ENCODE data around the gene PALM. TPM values are rescaled to one million over a fixed set of nuclear protein-coding genes. Genes with fewer than 3 reads are reported as not detected.

Gene PALM
- total and polyA plus RNA-seq, 9 of the 15 experiments (the other 6 are each of a cell fraction or from before 2014, with no cell fraction given): 0.04 to 6.6 (median 1.7) TPM

GRCh38 chr19:772730-773436, 64.1 kb downstream of the PALM start:
- FAIRE-seq (no peak), ATAC-seq (no peak), DNase-seq (ENCODE audit: extremely low read depth in 1 of 4, low spot score in 3 of 4) (no peak)
- 77% methylated on average over 17 of the region's 18 CpGs for WGBS (ENCODE audit: insufficient coverage, low coverage, missing lambda C conversion rate)
- Histone ChIP-seq H2AFZ (ENCODE audit: low read depth, low read length) (0 out of 2 replicates have a peak overlapping the region, but pooled peaks have one; percentile 45), H3K36me3 (ENCODE audit: control insufficient read depth, insufficient read depth, low read length) (no peaks in the 10 kb centered on the region), H3K4me3 (no peak overlapping the region), H3K9me3 (replicated peaks; ENCODE audit: control insufficient read depth, insufficient read depth, low read depth, low read length) (no peaks in the 10 kb centered on the region), H3K4me1 (replicated peaks in 1 of 2; ENCODE audit: control insufficient read depth in 2 of 2, insufficient read depth in 2 of 2, low read length in 2 of 2) (peaks cover 0 to 33% of the 10 kb centered on the region in 2 experiments; a peak in 2 of 5 replicates), H3K79me2 (ENCODE audit: control insufficient read depth, insufficient read depth, low read length) (no peaks in the 10 kb centered on the region), H3K4me2 (ENCODE audit: insufficient read depth, low read length) (no peak overlapping the region), H3K27ac (ENCODE audit: extremely low read depth, low read depth, low read length) (no peak overlapping the region), H4K20me1 (replicated peaks; ENCODE audit: control insufficient read depth, insufficient read depth, low read length) (no peaks in the 10 kb centered on the region), H3K27me3 (ENCODE audit: control insufficient read depth in 2 of 2, insufficient read depth in 2 of 2, low read length in 2 of 2) (no peaks in the 10 kb centered on the region), H3K9me1 (ENCODE audit: control insufficient read depth, insufficient read depth, low read length) (no peaks in the 10 kb centered on the region), H3K9ac (ENCODE audit: insufficient read depth in 1 of 2, low read depth in 2 of 2, low read length in 2 of 2) (peak overlapping the region in 1 of 2 experiments; percentile 23; a peak in 1 of 4 replicates)
- no TSS peak for BruUV-seq (replicated peaks)
- ChIA-PET POLR2A (interaction anchor here (0.5 to 1.0 kb wide), 3 partner anchors 25 to 36 kb away, joined by 3 to 4 read pairs (median 3); no protein-coding TSS in a partner anchor), CTCF (ENCODE audit: low intra/inter-chr PET ratio) (no interaction called here)
- intact Hi-C loops (cut with micrococcal nuclease): loop anchor here (5.0 kb wide), 1 partner anchor 209 kb away; the partner anchor contains the start of gene WDR18
- in situ Hi-C loops (cut with MboI): loop anchor here (25.0 kb wide), 1 partner anchor 464 kb away; the partner anchor contains the start of genes ATP5F1D, CBARP and MIDN
- TF ChIP-seq, protein P1, sequence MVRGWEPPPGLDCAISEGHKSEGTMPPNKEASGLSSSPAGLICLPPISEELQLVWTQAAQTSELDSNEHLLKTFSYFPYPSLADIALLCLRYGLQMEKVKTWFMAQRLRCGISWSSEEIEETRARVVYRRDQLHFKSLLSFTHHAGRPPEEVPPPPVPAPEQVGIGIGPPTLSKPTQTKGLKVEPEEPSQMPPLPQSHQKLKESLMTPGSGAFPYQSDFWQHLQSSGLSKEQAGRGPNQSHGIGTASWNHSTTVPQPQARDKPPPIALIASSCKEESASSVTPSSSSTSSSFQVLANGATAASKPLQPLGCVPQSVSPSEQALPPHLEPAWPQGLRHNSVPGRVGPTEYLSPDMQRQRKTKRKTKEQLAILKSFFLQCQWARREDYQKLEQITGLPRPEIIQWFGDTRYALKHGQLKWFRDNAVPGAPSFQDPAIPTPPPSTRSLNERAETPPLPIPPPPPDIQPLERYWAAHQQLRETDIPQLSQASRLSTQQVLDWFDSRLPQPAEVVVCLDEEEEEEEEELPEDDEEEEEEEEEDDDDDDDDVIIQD (CRISPR knock-in tag; IDR thresholded peaks at IDR 0.05): no peak
- TF ChIP-seq RCOR1 (IDR thresholded peaks at IDR 0.05; ENCODE audit: borderline replicate concordance in 1 of 2, low read depth in 2 of 2, low read length in 2 of 2): peak in 1 of 2 experiments; percentile 64; a peak in 2 of 4 replicates
- TF ChIP-seq CXXC5 (CRISPR knock-in tag; IDR thresholded peaks at IDR 0.05): no peak
- no peak for TF ChIP-seq ZNF239 (CRISPR knock-in tag; IDR thresholded peaks at IDR 0.05)
- peak; percentile 77 to 86 for TF ChIP-seq KDM1A (IDR thresholded peaks at IDR 0.05)
- peak; percentile 52; the same call in 1 of the 2 replicates for TF ChIP-seq ZBTB7A (IDR thresholded peaks at IDR 0.05; ENCODE audit: borderline replicate concordance, control insufficient read depth, low read depth, low read length)
- peak; percentile 44; the same call in 1 of the 2 replicates for TF ChIP-seq HDAC2 (IDR thresholded peaks at IDR 0.05)
- TF ChIP-seq NR4A1 (CRISPR knock-in tag; IDR thresholded peaks at IDR 0.05): no peak
- TF ChIP-seq NR4A1 (tag; IDR thresholded peaks at IDR 0.05): no peak
- no peak for TF ChIP-seq ZNF134 (CRISPR knock-in tag; conservative IDR thresholded peaks at IDR 0.05)
- 0 out of 2 replicates have a peak, but pooled peaks have one; percentile 18 for TF ChIP-seq SMARCA5 (IDR thresholded peaks at IDR 0.05)
- TF ChIP-seq KAT2B (IDR thresholded peaks at IDR 0.05; ENCODE audit: low read depth, low read length): no peak
- peak; percentile 55 for TF ChIP-seq CHD4 (IDR thresholded peaks at IDR 0.05; ENCODE audit: insufficient read depth, insufficient replicate concordance, low read depth, low read length, poor library complexity, severe bottlenecking)
- peak; percentile 22 for TF ChIP-seq PCBP1 (IDR thresholded peaks at IDR 0.05; ENCODE audit: low read depth, low read length, poor library complexity, severe bottlenecking)
- no peak for TF ChIP-seq TSHZ1 (CRISPR knock-in tag; IDR thresholded peaks at IDR 0.05)
- TF ChIP-seq ADNP (tag; IDR thresholded peaks at IDR 0.05): peak; percentile 89
- TF ChIP-seq GATA2 (CRISPR knock-in tag; IDR thresholded peaks at IDR 0.05): no peak
- TF ChIP-seq BCOR (IDR thresholded peaks at IDR 0.05): peak; percentile 95

Measured in K562 (cell line).